Osteoblast (primary cell): Measurements from ENCODE around the gene NEUROD2. TPM values are rescaled to one million over a fixed set of nuclear protein-coding genes. Genes with fewer than 3 reads are reported as not detected.

ENCODE experiments used
- DNase-seq: peaks from one replicate; pipeline ENCODE4 v3.0.0; 2011; ENCODE audit warnings: low spot score, mixed read lengths; ENCODE audit not compliant: insufficient read length; ENCODE audit errors: missing footprints
- H2AFZ ChIP-seq: 2 replicates; pipeline ENCODE4 v1.6.0; 2011; ENCODE audit warnings: mild to moderate bottlenecking, low read length
- H3K27ac ChIP-seq: 2 replicates; pipeline ENCODE4 v1.5.1; 2011; ENCODE audit warnings: mild to moderate bottlenecking, low read depth, low read length, moderate library complexity
- H3K27me3 ChIP-seq: 2 replicates; pipeline ENCODE4 v1.6.0; 2012; ENCODE audit warnings: mild to moderate bottlenecking, control low read depth, inconsistent platforms, low read length, moderate library complexity; ENCODE audit not compliant: insufficient read depth
- H3K36me3 ChIP-seq: 2 replicates; pipeline ENCODE4 v1.5.1; 2011; ENCODE audit warnings: mild to moderate bottlenecking, low read length, control low read depth, moderate library complexity; ENCODE audit not compliant: insufficient read depth
- H3K4me1 ChIP-seq: 2 replicates; pipeline ENCODE4 v1.5.1; 2011; ENCODE audit warnings: mild to moderate bottlenecking, low read length, control low read depth, moderate library complexity; ENCODE audit not compliant: insufficient read depth
- H3K4me2 ChIP-seq: 2 replicates; pipeline ENCODE4 v1.6.0; 2011; ENCODE audit warnings: mild to moderate bottlenecking, low read length; ENCODE audit not compliant: insufficient read depth
- H3K4me3 ChIP-seq: fragments of 200-600 bp; sonication (generic); 3 replicates; pipeline ENCODE4 v1.5.1; 2012; ENCODE audit warnings: mild to moderate bottlenecking, low read length, inconsistent platforms; ENCODE audit not compliant: insufficient read depth
- H3K79me2 ChIP-seq: 2 replicates; pipeline ENCODE4 v1.6.0; 2012; ENCODE audit warnings: mild to moderate bottlenecking, low read length, control low read depth, inconsistent platforms; ENCODE audit not compliant: insufficient read depth
- H3K9me3 ChIP-seq: 2 replicates; pipeline ENCODE4 v1.5.1; 2011; ENCODE audit warnings: low read depth, low read length, control low read depth
- H4K20me1 ChIP-seq: 2 replicates; pipeline ENCODE4 v1.6.0; 2012; ENCODE audit warnings: mild to moderate bottlenecking, low read length, control low read depth; ENCODE audit not compliant: insufficient read depth
- CTCF ChIP-seq: IDR thresholded peaks from 2 replicates; pipeline ENCODE4 v1.5.1; 2011; ENCODE audit warnings: mild to moderate bottlenecking, low read depth, low read length, moderate library complexity; ENCODE audit errors: extremely low read depth
- total RNA-seq: library from RNA; depleted of rRNA; stranded (reverse); fragments of >200 nt; gene quantifications from 2 replicates; pipeline ENCODE4 v1.2.3, GENCODE V29; 2012

The NEUROD2 gene
- total RNA-seq, 1 donor: not detected

- peak; percentile 54 for DNase-seq
- no peak for TF ChIP-seq CTCF
These were observed 5.0 kb downstream of the NEUROD2 start for GRCh38 chr17:39602533-39603303.

GRCh38 chr17:39601758-39602532 lies 5.8 kb downstream of the NEUROD2 start:
- peak; percentile 88 for DNase-seq
- Histone ChIP-seq H3K36me3 (no peaks in the 10 kb centered on the region), H3K27me3 (peaks cover 98% of the 10 kb centered on the region), H3K4me3 (no peak overlapping the region), H3K4me1 (no peaks in the 10 kb centered on the region), H4K20me1 (peaks cover 3% of the 10 kb centered on the region), H3K79me2 (no peaks in the 10 kb centered on the region), H2AFZ (no peak overlapping the region), H3K27ac (no peak overlapping the region), H3K4me2 (no peak overlapping the region), H3K9me3 (no peaks in the 10 kb centered on the region)
- no peak for TF ChIP-seq CTCF

More at GRCh38 chr17:39602533-39603303, 5.0 kb downstream of the NEUROD2 start:
- H3K27ac ChIP-seq: no peak overlapping the region
- H3K4me2 ChIP-seq: no peak overlapping the region
- H3K27me3 ChIP-seq: peaks cover 98% of the 10 kb centered on the region
- H3K9me3 ChIP-seq: no peaks in the 10 kb centered on the region
- H3K4me3 ChIP-seq: no peak overlapping the region
- no peaks in the 10 kb centered on the region for H3K4me1 ChIP-seq
- H4K20me1 ChIP-seq: peaks cover 3% of the 10 kb centered on the region
- no peaks in the 10 kb centered on the region for H3K79me2 ChIP-seq
- no peak overlapping the region for H2AFZ ChIP-seq
- no peaks in the 10 kb centered on the region for H3K36me3 ChIP-seq

GRCh38 chr17:39600997-39601597 lies 6.6 kb downstream of the NEUROD2 start:
- Histone ChIP-seq H4K20me1 (peaks cover 3% of the 10 kb centered on the region), H3K36me3 (no peaks in the 10 kb centered on the region), H3K79me2 (no peaks in the 10 kb centered on the region), H3K9me3 (no peaks in the 10 kb centered on the region), H3K27ac (no peak overlapping the region), H3K4me2 (no peak overlapping the region), H3K4me3 (no peak overlapping the region), H2AFZ (no peak overlapping the region), H3K4me1 (no peaks in the 10 kb centered on the region), H3K27me3 (peaks cover 99% of the 10 kb centered on the region)
- TF ChIP-seq CTCF: no peak
- peak; percentile 61 for DNase-seq
